ENCODE results near the gene MYRIP. TPM values are rescaled to one million over a fixed set of nuclear protein-coding genes. Genes with fewer than 3 reads are reported as not detected.

Gene MYRIP
- total RNA-seq, 2 experiments from 2014 or later = not detected

DNA sequence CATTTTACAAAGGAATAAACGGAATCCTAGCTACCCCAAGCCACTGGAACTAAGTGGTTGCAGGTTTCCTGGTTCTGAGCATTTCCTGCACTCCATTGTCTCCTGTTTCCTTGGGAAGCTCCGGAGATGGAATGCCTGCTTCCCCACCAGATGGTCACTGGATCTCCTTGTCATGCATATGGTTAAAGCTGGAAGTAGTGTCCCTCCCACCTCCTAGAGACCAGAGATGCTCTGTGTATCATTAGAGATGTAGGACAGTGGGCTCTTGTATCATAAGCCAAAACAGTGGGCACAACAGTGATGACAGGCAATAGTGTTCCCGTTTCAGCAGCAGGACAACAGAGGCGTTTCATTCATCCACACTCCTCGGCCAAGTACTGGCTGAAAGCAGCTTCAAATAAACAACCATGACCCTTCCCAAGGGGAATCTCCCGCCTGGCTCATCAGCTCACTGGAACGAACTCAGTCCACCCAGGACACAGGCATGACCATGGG lies 363.9 kb downstream of the MYRIP start:
- no peak overlapping the region for H3K4me3 Mint-ChIP-seq
- DNase-seq = no peak
- no peaks in the 10 kb centered on the region for H3K9me3 Mint-ChIP-seq
- H3K36me3 Mint-ChIP-seq (ENCODE audit: low read depth) = no peaks in the 10 kb centered on the region
- no peaks in the 10 kb centered on the region for H3K27me3 Mint-ChIP-seq
- no peak overlapping the region for H3K27ac Mint-ChIP-seq
- POLR2A ChIA-PET = no interaction called here
- H3K4me1 Mint-ChIP-seq = peaks cover 8% of the 10 kb centered on the region
- CTCF ChIA-PET = no interaction called here

DNA sequence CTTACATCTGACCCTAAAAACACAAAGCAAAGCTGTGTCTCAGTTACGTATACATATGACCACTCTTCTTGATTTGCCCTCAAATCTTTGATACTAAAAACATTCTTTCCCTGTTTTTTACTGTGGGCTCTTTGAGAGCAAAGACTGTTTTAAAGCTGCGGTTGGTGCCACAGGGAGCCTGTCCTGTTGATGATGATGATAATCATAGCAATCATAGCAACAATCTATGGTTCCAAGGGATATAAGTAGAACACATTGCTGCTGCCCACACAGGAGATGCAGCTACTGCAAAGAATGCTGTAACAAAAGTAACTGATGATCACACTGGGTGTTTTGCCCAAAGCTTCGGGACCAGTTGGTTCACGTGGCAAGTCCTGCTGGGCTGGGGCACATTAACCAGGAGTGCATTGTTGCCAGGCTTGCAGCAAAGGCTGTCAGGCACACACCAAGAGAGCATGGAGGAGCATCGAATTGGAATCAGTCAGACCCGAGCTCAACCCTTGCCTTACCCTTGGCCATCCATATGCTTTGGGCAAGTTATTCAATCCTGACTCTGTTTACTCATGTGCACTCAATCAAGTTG lies 368.7 kb downstream of the MYRIP start:
- DNase-seq = no peak
- no peak overlapping the region for H3K27ac Mint-ChIP-seq
- CTCF ChIA-PET = no interaction called here

DNA sequence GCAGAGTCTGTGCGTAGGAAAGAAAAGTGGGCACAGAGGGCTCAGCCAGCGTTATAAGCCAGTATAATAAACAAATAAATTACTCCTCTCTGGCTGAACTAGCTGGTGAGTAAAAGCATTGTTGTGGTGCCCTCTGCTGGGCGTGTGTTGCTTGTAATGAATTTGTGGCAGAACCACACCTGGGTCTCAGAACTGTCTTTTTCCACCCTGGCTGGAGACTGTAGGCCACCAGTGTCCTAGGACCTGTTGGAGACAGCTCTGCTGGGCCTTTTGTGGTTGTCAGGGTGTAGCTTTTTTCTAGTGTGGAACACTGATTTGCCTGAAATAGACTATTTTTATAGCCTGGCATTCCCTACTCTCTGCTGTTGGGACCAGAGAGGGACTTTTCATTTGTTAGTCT lies 369.6 kb downstream of the MYRIP start:
- no peaks in the 10 kb centered on the region for H3K4me1 Mint-ChIP-seq
- H3K4me3 Mint-ChIP-seq = no peak overlapping the region
- H3K36me3 Mint-ChIP-seq (ENCODE audit: low read depth) = no peaks in the 10 kb centered on the region
- CTCF ChIA-PET = no interaction called here
- POLR2A ChIA-PET = no interaction called here
- peak; percentile 68 for DNase-seq
- H3K9me3 Mint-ChIP-seq = no peaks in the 10 kb centered on the region
- H3K27me3 Mint-ChIP-seq = peaks cover 2% of the 10 kb centered on the region
- no peak overlapping the region for H3K27ac Mint-ChIP-seq

More for the DNA sequence above, 368.7 kb downstream of the MYRIP start:
- H3K27me3 Mint-ChIP-seq = no peaks in the 10 kb centered on the region
- no peaks in the 10 kb centered on the region for H3K9me3 Mint-ChIP-seq
- H3K36me3 Mint-ChIP-seq (ENCODE audit: low read depth) = no peaks in the 10 kb centered on the region
- no peak overlapping the region for H3K4me3 Mint-ChIP-seq
- H3K4me1 Mint-ChIP-seq = no peaks in the 10 kb centered on the region
- POLR2A ChIA-PET = no interaction called here

DNA sequence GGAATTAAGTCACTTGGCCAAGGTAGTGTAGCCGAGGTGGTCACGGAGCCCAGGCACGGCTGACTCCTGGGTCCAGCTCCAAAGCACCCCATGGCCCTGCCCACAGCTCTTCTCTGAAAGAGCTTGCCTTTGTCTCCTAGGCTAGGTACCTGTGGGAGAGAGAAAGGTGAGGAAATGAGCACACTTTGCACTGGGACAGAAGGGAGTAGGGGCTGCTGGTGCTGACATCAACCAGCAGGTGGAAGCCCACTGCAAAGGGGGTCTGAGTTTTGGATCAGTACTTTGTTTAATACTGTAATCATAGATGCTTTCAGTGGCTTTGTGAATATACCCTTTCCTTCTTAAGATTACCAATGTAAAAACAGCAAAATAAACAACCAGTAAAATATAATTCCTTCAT lies 371.8 kb downstream of the MYRIP start:
- H3K4me1 Mint-ChIP-seq = no peaks in the 10 kb centered on the region
- CTCF ChIA-PET = interaction anchor here (2.4 kb wide), 1 partner anchor 11 kb away, joined by 10 read pairs; no protein-coding TSS in a partner anchor
- POLR2A ChIA-PET = no interaction called here
- no peaks in the 10 kb centered on the region for H3K36me3 Mint-ChIP-seq (ENCODE audit: low read depth)
- no peak overlapping the region for H3K27ac Mint-ChIP-seq
- peaks cover 3% of the 10 kb centered on the region for H3K27me3 Mint-ChIP-seq
- H3K9me3 Mint-ChIP-seq = no peaks in the 10 kb centered on the region
- no peak for DNase-seq
- no peak overlapping the region for H3K4me3 Mint-ChIP-seq

DNA sequence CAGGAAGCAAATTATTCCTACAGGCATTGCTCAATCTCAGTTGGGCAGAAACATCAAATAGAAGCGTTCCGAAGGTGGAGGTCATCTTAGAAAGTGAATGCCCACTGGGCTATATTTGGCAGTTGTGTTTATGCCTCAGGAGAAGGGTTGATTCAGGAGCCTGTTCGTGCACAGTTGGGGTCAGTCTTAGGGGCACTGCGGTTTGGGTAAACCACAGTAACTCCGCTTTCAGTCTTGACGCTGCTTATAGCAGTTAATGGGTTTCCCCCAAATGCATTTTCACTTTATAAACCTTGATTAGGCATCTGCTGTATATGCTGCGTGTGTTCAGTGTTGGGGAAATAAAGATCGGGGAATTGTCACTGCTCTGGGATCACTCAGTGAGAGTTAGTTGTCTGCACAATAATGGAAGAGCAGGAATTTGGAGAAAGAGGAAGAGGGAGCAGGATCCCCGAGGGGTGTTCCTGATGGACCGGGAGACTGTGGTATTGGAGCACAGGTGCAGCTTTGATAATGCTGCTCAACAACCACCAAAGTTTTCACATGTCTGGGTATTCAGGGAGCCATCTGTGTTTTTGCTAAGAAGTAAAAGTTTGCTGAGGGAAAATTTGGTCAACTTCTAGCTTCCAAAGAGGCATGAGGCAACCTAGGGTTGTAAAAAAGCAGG lies 375.8 kb downstream of the MYRIP start:
- Mint-ChIP-seq H3K27ac (no peak overlapping the region), H3K27me3 (peaks cover 3% of the 10 kb centered on the region), H3K9me3 (no peaks in the 10 kb centered on the region), H3K4me3 (no peak overlapping the region), H3K36me3 (ENCODE audit: low read depth) (no peaks in the 10 kb centered on the region), H3K4me1 (no peaks in the 10 kb centered on the region)
- no peak for DNase-seq
- ChIA-PET CTCF (no interaction called here), POLR2A (no interaction called here)

DNA sequence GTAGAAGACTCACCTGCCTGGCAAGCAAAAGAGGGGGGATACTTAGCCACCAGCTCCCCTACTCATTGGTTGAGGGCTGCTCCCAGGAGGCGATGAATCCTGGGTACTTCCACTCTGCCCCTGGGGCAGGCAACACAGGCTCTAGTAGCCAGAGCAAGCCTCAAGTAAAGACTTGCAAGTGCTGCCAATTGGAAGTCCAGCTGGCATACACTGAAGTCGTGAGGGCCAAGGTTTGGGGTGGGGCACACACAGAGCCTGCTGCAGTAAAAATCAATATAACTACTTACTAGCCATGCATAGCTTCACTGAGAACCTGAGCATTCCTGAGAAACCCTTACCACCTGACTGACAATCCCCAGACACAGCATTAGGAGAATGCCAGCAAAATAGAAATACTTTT lies 377.1 kb downstream of the MYRIP start:
- POLR2A ChIA-PET = no interaction called here
- H3K4me1 Mint-ChIP-seq = no peaks in the 10 kb centered on the region
- no peak for DNase-seq
- CTCF ChIA-PET = interaction anchor here (1.0 kb wide), 1 partner anchor 131 kb away, joined by 3 read pairs; no protein-coding TSS in a partner anchor
- no peaks in the 10 kb centered on the region for H3K36me3 Mint-ChIP-seq (ENCODE audit: low read depth)
- no peak overlapping the region for H3K4me3 Mint-ChIP-seq
- H3K27ac Mint-ChIP-seq = no peak overlapping the region
- H3K9me3 Mint-ChIP-seq = no peaks in the 10 kb centered on the region
- H3K27me3 Mint-ChIP-seq = peaks cover 3% of the 10 kb centered on the region

DNA sequence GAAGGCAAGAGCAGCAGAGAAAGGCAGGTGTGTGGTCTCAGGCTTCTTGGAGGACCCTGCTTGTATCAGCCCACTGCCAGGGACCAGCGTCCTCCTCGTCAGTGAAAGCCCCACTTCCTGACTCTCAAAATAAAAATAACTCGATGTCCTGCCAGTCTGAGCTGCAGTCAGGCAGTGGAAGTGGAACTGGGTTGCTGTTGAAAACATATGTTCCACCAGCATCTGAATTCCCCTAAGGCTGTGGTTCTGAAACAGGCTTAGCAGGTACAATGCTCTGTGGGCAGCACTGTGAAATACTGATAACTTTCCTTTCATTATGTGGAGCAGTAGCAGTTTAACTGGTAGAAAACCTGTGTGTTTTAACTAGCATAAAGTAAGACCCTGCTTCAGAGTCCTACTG lies 378.5 kb downstream of the MYRIP start:
- no peaks in the 10 kb centered on the region for H3K36me3 Mint-ChIP-seq (ENCODE audit: low read depth)
- POLR2A ChIA-PET = no interaction called here
- DNase-seq = no peak

DNA sequence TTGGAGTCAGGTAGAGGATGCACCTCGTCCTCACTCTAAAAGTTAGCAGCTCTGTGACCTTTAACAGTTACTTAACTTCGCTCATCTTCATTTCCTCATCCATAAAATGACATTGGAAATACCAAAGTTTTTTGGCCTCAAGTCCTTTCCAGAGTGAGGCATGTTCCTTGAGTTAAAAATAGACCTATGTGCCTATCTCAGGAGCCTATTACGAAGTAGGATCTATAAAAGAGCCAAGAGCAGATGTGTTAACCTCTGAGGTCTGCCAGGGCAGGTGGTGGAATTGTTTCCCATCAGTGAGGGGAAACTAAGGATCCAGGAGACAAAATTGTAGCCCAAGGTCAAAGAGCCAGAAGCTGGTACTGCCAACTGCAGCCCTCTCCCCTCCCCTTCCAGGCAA lies 379.7 kb downstream of the MYRIP start:
- Mint-ChIP-seq H3K36me3 (ENCODE audit: low read depth) (no peaks in the 10 kb centered on the region), H3K4me3 (no peak overlapping the region), H3K27me3 (no peaks in the 10 kb centered on the region), H3K9me3 (no peaks in the 10 kb centered on the region), H3K27ac (no peak overlapping the region), H3K4me1 (no peaks in the 10 kb centered on the region)
- DNase-seq = no peak
- ChIA-PET POLR2A (no interaction called here), CTCF (no interaction called here)

More for the DNA sequence above, 378.5 kb downstream of the MYRIP start:
- Mint-ChIP-seq H3K27me3 (peaks cover 3% of the 10 kb centered on the region), H3K9me3 (no peaks in the 10 kb centered on the region), H3K27ac (no peak overlapping the region), H3K4me3 (no peak overlapping the region), H3K4me1 (no peaks in the 10 kb centered on the region)
- CTCF ChIA-PET = no interaction called here

DNA sequence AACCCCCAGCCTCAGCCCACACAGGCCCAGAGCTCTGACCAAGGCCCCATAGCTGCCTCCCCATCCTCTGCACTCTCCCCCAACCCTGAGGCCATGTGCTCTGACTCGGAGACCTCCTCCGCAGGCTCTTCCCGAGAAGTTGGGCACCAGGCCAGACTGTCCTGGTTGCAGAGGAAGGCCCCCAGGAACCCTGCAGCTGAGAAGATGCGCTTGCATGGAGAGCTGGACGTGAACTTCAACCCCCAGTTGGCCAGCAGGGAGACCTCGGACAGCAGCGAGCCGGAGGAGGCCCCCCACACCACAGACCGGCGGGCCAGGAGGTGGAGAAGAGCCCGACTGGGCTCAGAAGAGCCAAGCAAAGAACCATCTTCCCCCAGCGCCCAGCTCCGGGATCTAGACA lies 380.6 kb downstream of the MYRIP start:
- Mint-ChIP-seq H3K27ac (no peak overlapping the region), H3K4me3 (no peak overlapping the region), H3K9me3 (no peaks in the 10 kb centered on the region), H3K27me3 (no peaks in the 10 kb centered on the region), H3K36me3 (ENCODE audit: low read depth) (no peaks in the 10 kb centered on the region), H3K4me1 (no peaks in the 10 kb centered on the region)
- POLR2A ChIA-PET = no interaction called here
- DNase-seq = no peak
- CTCF ChIA-PET = no interaction called here

DNA sequence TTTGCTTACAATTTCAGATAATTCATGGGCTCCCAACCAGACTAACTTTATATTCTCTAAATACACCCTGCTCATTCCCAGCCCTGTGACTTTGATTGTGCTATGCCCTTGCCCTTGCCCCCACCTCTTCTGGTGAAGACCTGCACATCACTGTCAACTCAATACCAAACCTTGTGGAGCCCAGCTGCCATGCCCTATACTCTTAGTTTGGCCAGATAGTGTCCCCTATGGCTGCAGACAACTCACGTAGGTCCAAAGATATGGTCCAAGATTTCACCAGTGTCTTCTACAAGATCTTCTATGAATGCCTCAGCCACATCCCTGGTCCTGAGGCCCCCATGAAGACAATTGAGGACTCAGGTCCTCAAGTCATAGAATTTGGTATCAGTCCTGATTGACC lies 381.8 kb downstream of the MYRIP start:
- no peaks in the 10 kb centered on the region for H3K9me3 Mint-ChIP-seq
- no peaks in the 10 kb centered on the region for H3K36me3 Mint-ChIP-seq (ENCODE audit: low read depth)
- H3K4me1 Mint-ChIP-seq = no peaks in the 10 kb centered on the region
- peaks cover 2% of the 10 kb centered on the region for H3K27me3 Mint-ChIP-seq
- no peak overlapping the region for H3K27ac Mint-ChIP-seq
- POLR2A ChIA-PET = no interaction called here
- no peak for DNase-seq
- CTCF ChIA-PET = interaction anchor here (0.6 to 2.8 kb wide), 11 partner anchors 9 to 538 kb away, joined by 3 to 10 read pairs (median 3); no protein-coding TSS in a partner anchor
- no peak overlapping the region for H3K4me3 Mint-ChIP-seq

DNA sequence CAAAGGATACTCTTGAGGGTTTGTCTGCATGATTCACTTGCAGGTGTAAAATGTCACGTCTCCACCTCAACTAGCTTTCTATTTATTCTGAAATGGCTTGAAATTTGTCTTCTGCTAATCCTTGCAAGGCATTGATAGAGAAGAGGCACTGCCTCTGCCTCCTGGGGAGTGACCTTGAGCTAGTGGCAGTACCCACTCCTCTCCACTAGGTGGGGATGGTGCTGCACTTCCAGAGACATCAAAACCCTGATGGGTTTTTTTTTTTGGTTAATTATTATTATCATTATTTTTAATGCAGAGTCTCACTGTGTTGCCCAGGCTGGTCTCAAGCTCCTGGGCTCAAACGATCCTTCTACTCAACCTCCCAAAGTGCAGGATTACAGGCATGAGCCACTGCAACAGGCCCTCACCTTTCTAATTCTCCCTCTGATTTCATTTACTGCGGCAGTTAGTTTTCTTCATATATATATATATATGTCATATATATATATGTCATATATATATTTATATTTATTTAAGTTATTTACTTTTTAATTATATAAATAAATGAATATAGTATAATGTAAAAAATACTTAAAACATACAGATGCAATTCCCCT lies 382.5 kb downstream of the MYRIP start:
- no peak overlapping the region for H3K4me3 Mint-ChIP-seq
- H3K36me3 Mint-ChIP-seq (ENCODE audit: low read depth) = no peaks in the 10 kb centered on the region
- POLR2A ChIA-PET = no interaction called here
- H3K27me3 Mint-ChIP-seq = peaks cover 3% of the 10 kb centered on the region
- CTCF ChIA-PET = interaction anchor here (0.6 to 2.8 kb wide), 12 partner anchors 8 to 539 kb away, joined by 3 to 10 read pairs (median 3); no protein-coding TSS in a partner anchor
- no peak overlapping the region for H3K27ac Mint-ChIP-seq
- H3K9me3 Mint-ChIP-seq = no peaks in the 10 kb centered on the region
- DNase-seq = peak; percentile 59
- H3K4me1 Mint-ChIP-seq = no peaks in the 10 kb centered on the region

DNA sequence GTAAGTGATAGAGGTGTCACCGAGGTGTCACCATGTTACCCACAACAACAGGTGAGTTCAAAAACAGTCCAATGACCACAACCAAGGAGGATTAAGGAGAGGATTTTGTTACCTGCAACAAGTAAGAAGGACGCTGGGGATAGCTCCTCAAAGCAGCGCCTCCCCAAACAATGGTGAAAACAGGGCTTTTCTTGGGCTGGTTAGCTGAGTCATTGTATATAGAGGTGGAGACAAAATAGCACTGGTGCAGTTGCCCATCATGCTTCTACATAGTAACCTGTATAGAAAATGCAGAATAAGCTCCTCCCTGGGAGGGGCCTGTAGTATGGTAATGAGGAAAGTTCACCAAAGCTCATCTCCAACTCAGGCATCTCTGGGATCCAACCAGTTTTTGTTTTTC lies 383.2 kb downstream of the MYRIP start:
- Mint-ChIP-seq H3K27ac (no peak overlapping the region), H3K36me3 (ENCODE audit: low read depth) (no peaks in the 10 kb centered on the region)
- CTCF ChIA-PET = interaction anchor here (0.7 to 2.8 kb wide), 5 partner anchors 10 to 1572 kb away, joined by 3 to 10 read pairs (median 3); no protein-coding TSS in a partner anchor

DNA sequence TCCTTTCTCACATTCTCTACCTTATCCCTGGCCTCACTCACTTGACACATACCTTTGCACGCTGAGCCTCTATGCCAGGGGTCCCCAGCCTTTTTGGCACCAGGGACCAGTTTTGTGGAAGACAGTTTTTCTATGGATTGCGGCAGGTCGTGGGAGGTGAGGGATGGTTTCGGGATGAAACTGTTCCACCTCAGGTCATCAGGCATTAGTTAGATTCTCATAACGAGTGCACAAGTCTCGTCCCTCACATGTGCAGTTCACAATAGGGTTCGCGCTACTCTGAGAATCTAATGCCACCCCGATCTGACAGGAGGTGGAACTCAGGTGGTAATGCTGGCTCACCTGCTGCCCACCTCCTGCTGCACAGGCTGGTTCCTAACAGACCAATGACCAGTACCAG lies 387.6 kb downstream of the MYRIP start:
- Mint-ChIP-seq H3K4me3 (no peak overlapping the region), H3K9me3 (no peaks in the 10 kb centered on the region)

More for the DNA sequence above, 383.2 kb downstream of the MYRIP start:
- no peak overlapping the region for H3K4me3 Mint-ChIP-seq
- H3K9me3 Mint-ChIP-seq = no peaks in the 10 kb centered on the region
- POLR2A ChIA-PET = no interaction called here
- H3K27me3 Mint-ChIP-seq = peaks cover 7% of the 10 kb centered on the region
- no peak for DNase-seq
- no peaks in the 10 kb centered on the region for H3K4me1 Mint-ChIP-seq

More for the DNA sequence above, 387.6 kb downstream of the MYRIP start:
- ChIA-PET CTCF (no interaction called here), POLR2A (no interaction called here)
- Mint-ChIP-seq H3K27me3 (peaks cover 10% of the 10 kb centered on the region), H3K36me3 (ENCODE audit: low read depth) (no peaks in the 10 kb centered on the region), H3K4me1 (peaks cover 6% of the 10 kb centered on the region), H3K27ac (no peak overlapping the region)
- no peak for DNase-seq

All from activated CD4-positive, alpha-beta T cell treated with anti-CD3 and anti-CD28 coated beads, Interleukin-2, amount 10 ng/mL, durations not matched to agents 7 days and 5 days (primary cell).